GM23338 (cell line): ENCODE measurements around the gene STOM. TPM values are rescaled to one million over a fixed set of nuclear protein-coding genes. Genes with fewer than 3 reads are reported as not detected.

Experiments
- ATAC-seq: fragments of 200-7000 bp; cut with Tn5 transposase; 3 replicates; pipeline ENCODE4 v1.9.1; 2020
- DNase-seq: peaks from one replicate; pipeline ENCODE4 v3.0.0-alpha.2; 2015; ENCODE audit warnings: low spot score
- H2AFZ ChIP-seq: fragments of 200-600 bp; sonication (generic); 2 replicates; pipeline ENCODE4 v1.8.0; 2016; ENCODE audit warnings: antibody characterized with exemption, mild to moderate bottlenecking, moderate library complexity
- H3F3A ChIP-seq: fragments of 200-600 bp; sonication (generic); replicated peaks from 2 replicates; pipeline ENCODE4 v1.8.0; 2017; ENCODE audit warnings: antibody characterized with exemption, mixed run types, low read depth
- H3K27ac ChIP-seq: fragments of 200-600 bp; sonication (generic); 2 replicates; pipeline ENCODE4 v1.6.1; 2016; ENCODE audit warnings: low read depth
- H3K27me3 ChIP-seq: fragments of 200-600 bp; sonication (generic); 2 replicates; pipeline ENCODE4 v1.8.0; 2016; ENCODE audit warnings: mild to moderate bottlenecking, mixed run types, moderate library complexity; ENCODE audit not compliant: insufficient read depth
- H3K36me3 ChIP-seq: fragments of 200-600 bp; sonication (generic); 2 replicates; pipeline ENCODE4 v1.8.0; 2016; ENCODE audit warnings: mild to moderate bottlenecking; ENCODE audit not compliant: insufficient read depth
- H3K4me1 ChIP-seq: fragments of 200-600 bp; sonication (generic); 2 replicates; pipeline ENCODE4 v1.8.0; 2016; ENCODE audit warnings: mild to moderate bottlenecking, moderate library complexity; ENCODE audit not compliant: insufficient read depth
- H3K4me2 ChIP-seq: fragments of 200-600 bp; sonication (generic); 2 replicates; pipeline ENCODE4 v1.7.1; 2017; ENCODE audit warnings: mixed run types
- H3K4me3 ChIP-seq: fragments of 200-600 bp; sonication (generic); 2 replicates; pipeline ENCODE4 v1.6.1; 2016; ENCODE audit warnings: mixed run types
- H3K79me2 ChIP-seq: fragments of 200-600 bp; sonication (generic); replicated peaks from 2 replicates; pipeline ENCODE4 v1.8.0; 2017; ENCODE audit warnings: mild to moderate bottlenecking; ENCODE audit not compliant: insufficient read depth
- H3K9me2 ChIP-seq: fragments of 200-600 bp; sonication (generic); 2 replicates; pipeline ENCODE4 v1.8.0; 2017; ENCODE audit not compliant: insufficient read depth
- H4K20me1 ChIP-seq: fragments of 200-600 bp; sonication (generic); replicated peaks from 2 replicates; pipeline ENCODE4 v1.8.0; 2017; ENCODE audit warnings: mild to moderate bottlenecking; ENCODE audit not compliant: insufficient read depth
- H3K27ac Mint-ChIP-seq: 2 replicates; pipeline ENCODE4 v1.8.0; 2020; ENCODE audit warnings: inconsistent platforms, mild to moderate bottlenecking, moderate library complexity, mixed read lengths
- H3K27me3 Mint-ChIP-seq: 3 replicates; pipeline ENCODE4 v1.8.0; 2022; ENCODE audit warnings: low read depth, mild to moderate bottlenecking, moderate library complexity, mixed read lengths, inconsistent platforms; ENCODE audit not compliant: insufficient read depth, poor library complexity
- H3K36me3 Mint-ChIP-seq: 3 replicates; pipeline ENCODE4 v1.8.0; 2021; ENCODE audit warnings: low read depth, mild to moderate bottlenecking, inconsistent platforms, moderate library complexity, mixed read lengths
- H3K4me1 Mint-ChIP-seq: 3 replicates; pipeline ENCODE4 v1.8.0; 2020; ENCODE audit warnings: mild to moderate bottlenecking, inconsistent platforms, mixed read lengths
- H3K4me3 Mint-ChIP-seq: 3 replicates; pipeline ENCODE4 v1.8.0; 2021; ENCODE audit warnings: moderate library complexity, mild to moderate bottlenecking, inconsistent platforms, mixed read lengths
- H3K9me3 Mint-ChIP-seq: 3 replicates; pipeline ENCODE4 v1.8.0; 2020; ENCODE audit warnings: moderate library complexity, mild to moderate bottlenecking, inconsistent platforms, mixed read lengths
- CREB1 ChIP-seq: fragments of 250-450 bp; sonication (Bioruptor Pico); IDR thresholded peaks from 2 replicates; pipeline ENCODE4 v1.5.0; 2020; ENCODE audit warnings: low read depth, mild to moderate bottlenecking, moderate library complexity
- CTCF ChIP-seq, 2 experiments: fragments of 200-600 bp in 1 of 2; sonication (generic) in 1 of 2; conservative IDR thresholded peaks; 2 replicates each; pipeline versions ENCODE4 v1.5.1 to v1.6.1; 2016 to 2017; ENCODE audit warnings: antibody characterized with exemption in 2 of 2, low read depth in 2 of 2, mild to moderate bottlenecking in 2 of 2, moderate library complexity in 1 of 2
- ETS1 ChIP-seq: IDR thresholded peaks from 2 replicates; pipeline ENCODE4 v1.6.1; 2016; ENCODE audit warnings: antibody characterized with exemption
- EZH2 ChIP-seq: fragments of 200-600 bp; sonication (generic); IDR thresholded peaks from one replicate; pipeline ENCODE4 v1.8.0; 2017; ENCODE audit warnings: antibody characterized with exemption, mild to moderate bottlenecking, low read depth; ENCODE audit not compliant: unreplicated experiment
- JUNB ChIP-seq: IDR thresholded peaks from one replicate; pipeline ENCODE4 v1.6.1; 2016; ENCODE audit warnings: antibody characterized with exemption; ENCODE audit not compliant: unreplicated experiment
- NANOG ChIP-seq: IDR thresholded peaks from 2 replicates; pipeline ENCODE4 v1.6.1; 2016; ENCODE audit warnings: antibody characterized with exemption, borderline replicate concordance
- POLR2AphosphoS5 ChIP-seq: IDR thresholded peaks from 2 replicates; pipeline ENCODE4 v1.6.1; 2016; ENCODE audit warnings: antibody characterized with exemption, low read depth
- STAT1 ChIP-seq: IDR thresholded peaks from one replicate; pipeline ENCODE4 v1.6.1; 2016; ENCODE audit warnings: antibody characterized with exemption; ENCODE audit not compliant: unreplicated experiment
- ZNF114 ChIP-seq: fragments of 250-450 bp; sonication (Bioruptor Pico); IDR thresholded peaks from 2 replicates; pipeline ENCODE4 v1.5.0; 2020; ENCODE audit warnings: mild to moderate bottlenecking, moderate library complexity
- ZNF331 ChIP-seq: fragments of 250-450 bp; sonication (Bioruptor Pico); IDR thresholded peaks from 2 replicates; pipeline ENCODE4 v1.5.0; 2020; ENCODE audit warnings: low read depth, mild to moderate bottlenecking, moderate library complexity
- ZNF462 ChIP-seq: fragments of 250-450 bp; sonication (Bioruptor Pico); IDR thresholded peaks from 2 replicates; pipeline ENCODE4 v1.5.0; 2020; ENCODE audit warnings: mild to moderate bottlenecking, moderate library complexity
- polyA plus RNA-seq: library from polyadenylated mRNA; unstranded; fragments of >200 nt; fragmentation: Nextera tagmentation; extraction: Ambion mirVana; gene quantifications from 2 replicates; pipeline ENCODE4 v1.2.1, GENCODE V29; 2016
- total RNA-seq: library from RNA; depleted of rRNA; stranded (reverse); fragments of >200 nt; shearing (Covaris generic); gene quantifications from 2 replicates; pipeline ENCODE4 v1.2.3, GENCODE V29; 2014
- TF ChIP-seq, protein P1 (sequence below): IDR thresholded peaks from one replicate; pipeline ENCODE4 v1.6.1; 2018; ENCODE audit warnings: antibody characterized with exemption; ENCODE audit not compliant: unreplicated experiment

STOM gene
- total and polyA plus RNA-seq, 2 experiments from 2014 or later = 29.4 to 51.1 TPM

- no peak for TF ChIP-seq ZNF462 (CRISPR knock-in tag)
- no peak for TF ChIP-seq ETS1
- TF ChIP-seq ZNF331 (CRISPR knock-in tag) = no peak
- no peak for TF ChIP-seq CTCF (conservative IDR thresholded peaks at IDR 0.05; ENCODE audit: low read depth in 2 of 2)
Measured at GRCh38 chr9:121357011-121357410, 13.0 kb downstream of the STOM start (continued).

- Histone ChIP-seq H3K4me3 (no peak overlapping the region), H3K27me3 (no peaks in the 10 kb centered on the region), H2AFZ (no peak overlapping the region), H3K27ac (no peak overlapping the region), H3K36me3 (no peaks in the 10 kb centered on the region), H3F3A (no peaks in the 10 kb centered on the region), H3K79me2 (no peaks in the 10 kb centered on the region), H3K4me2 (no peak overlapping the region), H3K9me2 (no peaks in the 10 kb centered on the region), H3K4me1 (peaks cover 15% of the 10 kb centered on the region), H4K20me1 (no peaks in the 10 kb centered on the region; the same call in 1 of the 2 replicates)
- Mint-ChIP-seq H3K4me1 (peaks cover 13% of the 10 kb centered on the region), H3K36me3 (no peaks in the 10 kb centered on the region), H3K27ac (no peak overlapping the region), H3K27me3 (no peaks in the 10 kb centered on the region), H3K9me3 (no peaks in the 10 kb centered on the region), H3K4me3 (no peak overlapping the region)
- no peak for DNase-seq
- no peak for ATAC-seq
- no peak for TF ChIP-seq STAT1
- no peak for TF ChIP-seq CREB1 (CRISPR knock-in tag)
- no peak for TF ChIP-seq ETS1
- no peak for TF ChIP-seq NANOG
- TF ChIP-seq ZNF114 = no peak
- TF ChIP-seq EZH2 = no peak
- TF ChIP-seq JUNB = no peak
- no peak for TF ChIP-seq POLR2AphosphoS5
- no peak for TF ChIP-seq ZNF331 (CRISPR knock-in tag)
- TF ChIP-seq, protein P1, sequence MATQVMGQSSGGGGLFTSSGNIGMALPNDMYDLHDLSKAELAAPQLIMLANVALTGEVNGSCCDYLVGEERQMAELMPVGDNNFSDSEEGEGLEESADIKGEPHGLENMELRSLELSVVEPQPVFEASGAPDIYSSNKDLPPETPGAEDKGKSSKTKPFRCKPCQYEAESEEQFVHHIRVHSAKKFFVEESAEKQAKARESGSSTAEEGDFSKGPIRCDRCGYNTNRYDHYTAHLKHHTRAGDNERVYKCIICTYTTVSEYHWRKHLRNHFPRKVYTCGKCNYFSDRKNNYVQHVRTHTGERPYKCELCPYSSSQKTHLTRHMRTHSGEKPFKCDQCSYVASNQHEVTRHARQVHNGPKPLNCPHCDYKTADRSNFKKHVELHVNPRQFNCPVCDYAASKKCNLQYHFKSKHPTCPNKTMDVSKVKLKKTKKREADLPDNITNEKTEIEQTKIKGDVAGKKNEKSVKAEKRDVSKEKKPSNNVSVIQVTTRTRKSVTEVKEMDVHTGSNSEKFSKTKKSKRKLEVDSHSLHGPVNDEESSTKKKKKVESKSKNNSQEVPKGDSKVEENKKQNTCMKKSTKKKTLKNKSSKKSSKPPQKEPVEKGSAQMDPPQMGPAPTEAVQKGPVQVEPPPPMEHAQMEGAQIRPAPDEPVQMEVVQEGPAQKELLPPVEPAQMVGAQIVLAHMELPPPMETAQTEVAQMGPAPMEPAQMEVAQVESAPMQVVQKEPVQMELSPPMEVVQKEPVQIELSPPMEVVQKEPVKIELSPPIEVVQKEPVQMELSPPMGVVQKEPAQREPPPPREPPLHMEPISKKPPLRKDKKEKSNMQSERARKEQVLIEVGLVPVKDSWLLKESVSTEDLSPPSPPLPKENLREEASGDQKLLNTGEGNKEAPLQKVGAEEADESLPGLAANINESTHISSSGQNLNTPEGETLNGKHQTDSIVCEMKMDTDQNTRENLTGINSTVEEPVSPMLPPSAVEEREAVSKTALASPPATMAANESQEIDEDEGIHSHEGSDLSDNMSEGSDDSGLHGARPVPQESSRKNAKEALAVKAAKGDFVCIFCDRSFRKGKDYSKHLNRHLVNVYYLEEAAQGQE = no peak
Measured at GRCh38 chr9:121354762-121355161, 15.3 kb downstream of the STOM start.
